ENCODE data around the gene MYH11.

DNA sequence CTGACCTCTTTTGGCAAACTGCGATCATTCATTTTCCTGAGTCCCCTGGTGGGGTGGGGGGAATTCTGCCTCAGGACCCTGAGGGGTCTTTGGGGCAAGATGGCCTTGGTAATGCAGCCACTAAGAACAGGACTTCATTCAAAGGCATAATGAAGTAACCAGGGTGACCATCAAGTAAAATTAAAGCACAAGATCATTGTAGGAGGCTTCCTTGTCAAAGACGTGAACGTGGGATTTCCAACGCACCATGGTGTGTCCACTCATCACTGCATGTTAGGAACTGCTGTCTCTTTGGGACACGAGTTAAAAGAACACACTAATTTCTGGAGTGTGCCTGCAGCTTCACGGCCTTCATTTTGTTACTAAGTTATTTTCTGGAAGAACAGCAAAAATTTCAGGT lies 155.5 kb downstream of the MYH11 start:
- TF ChIP-seq SREBF2 (IDR thresholded peaks at IDR 0.05; ENCODE audit: low read length) (no peak), MYC (IDR thresholded peaks at IDR 0.05; ENCODE audit: insufficient read depth, insufficient read length, insufficient replicate concordance, low read length, severe bottlenecking) (no peak), IKZF1 (conservative IDR thresholded peaks at IDR 0.05) (no peak), POLR2A (IDR thresholded peaks at IDR 0.05; ENCODE audit: low read depth, low read length) (no peak), EZH2 (IDR thresholded peaks at IDR 0.05; ENCODE audit: borderline replicate concordance, control insufficient read depth, low read depth, low read length) (no peak), CBX5 (IDR thresholded peaks at IDR 0.05; ENCODE audit: low read depth) (no peak), KDM1A (IDR thresholded peaks at IDR 0.05; ENCODE audit: borderline replicate concordance) (no peak), YY1 (IDR thresholded peaks at IDR 0.05; ENCODE audit: low read depth, low read length) (no peak), NFYB (IDR thresholded peaks at IDR 0.05; ENCODE audit: insufficient read depth, low read depth, low read length) (no peak), CHD2 (IDR thresholded peaks at IDR 0.05; ENCODE audit: borderline replicate concordance, low read depth, low read length) (no peak), CEBPB (IDR thresholded peaks at IDR 0.05; ENCODE audit: borderline replicate concordance in 1 of 2, low read depth in 2 of 2, low read length in 2 of 2) (no peak)
- TF ChIP-seq, protein P1, sequence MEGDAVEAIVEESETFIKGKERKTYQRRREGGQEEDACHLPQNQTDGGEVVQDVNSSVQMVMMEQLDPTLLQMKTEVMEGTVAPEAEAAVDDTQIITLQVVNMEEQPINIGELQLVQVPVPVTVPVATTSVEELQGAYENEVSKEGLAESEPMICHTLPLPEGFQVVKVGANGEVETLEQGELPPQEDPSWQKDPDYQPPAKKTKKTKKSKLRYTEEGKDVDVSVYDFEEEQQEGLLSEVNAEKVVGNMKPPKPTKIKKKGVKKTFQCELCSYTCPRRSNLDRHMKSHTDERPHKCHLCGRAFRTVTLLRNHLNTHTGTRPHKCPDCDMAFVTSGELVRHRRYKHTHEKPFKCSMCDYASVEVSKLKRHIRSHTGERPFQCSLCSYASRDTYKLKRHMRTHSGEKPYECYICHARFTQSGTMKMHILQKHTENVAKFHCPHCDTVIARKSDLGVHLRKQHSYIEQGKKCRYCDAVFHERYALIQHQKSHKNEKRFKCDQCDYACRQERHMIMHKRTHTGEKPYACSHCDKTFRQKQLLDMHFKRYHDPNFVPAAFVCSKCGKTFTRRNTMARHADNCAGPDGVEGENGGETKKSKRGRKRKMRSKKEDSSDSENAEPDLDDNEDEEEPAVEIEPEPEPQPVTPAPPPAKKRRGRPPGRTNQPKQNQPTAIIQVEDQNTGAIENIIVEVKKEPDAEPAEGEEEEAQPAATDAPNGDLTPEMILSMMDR (IDR thresholded peaks at IDR 0.05 in 2 of 3, conservative IDR thresholded peaks at IDR 0.05 in 1 of 3; ENCODE audit: control insufficient read depth in 2 of 3, extremely low read depth in 1 of 3, insufficient read depth in 1 of 3, low read depth in 3 of 3, low read length in 3 of 3): no peak
